ENCODE results near the gene OCLN. TPM values are rescaled to one million over a fixed set of nuclear protein-coding genes. Genes with fewer than 3 reads are reported as not detected.

OCLN gene, protein sequence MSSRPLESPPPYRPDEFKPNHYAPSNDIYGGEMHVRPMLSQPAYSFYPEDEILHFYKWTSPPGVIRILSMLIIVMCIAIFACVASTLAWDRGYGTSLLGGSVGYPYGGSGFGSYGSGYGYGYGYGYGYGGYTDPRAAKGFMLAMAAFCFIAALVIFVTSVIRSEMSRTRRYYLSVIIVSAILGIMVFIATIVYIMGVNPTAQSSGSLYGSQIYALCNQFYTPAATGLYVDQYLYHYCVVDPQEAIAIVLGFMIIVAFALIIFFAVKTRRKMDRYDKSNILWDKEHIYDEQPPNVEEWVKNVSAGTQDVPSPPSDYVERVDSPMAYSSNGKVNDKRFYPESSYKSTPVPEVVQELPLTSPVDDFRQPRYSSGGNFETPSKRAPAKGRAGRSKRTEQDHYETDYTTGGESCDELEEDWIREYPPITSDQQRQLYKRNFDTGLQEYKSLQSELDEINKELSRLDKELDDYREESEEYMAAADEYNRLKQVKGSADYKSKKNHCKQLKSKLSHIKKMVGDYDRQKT
- 66.5 and 77.4 TPM in 2 replicates for total RNA-seq (2021)
- Bru-seq, nascent RNA: percentile 86 among the genes with signal in this experiment
- percentile 94 among the genes with signal in this experiment for BruChase-seq, experiment 1, labeled RNA remaining after a 2-hour chase
- percentile 94 among the genes with signal in this experiment for BruChase-seq, experiment 2, labeled RNA remaining after a 6-hour chase
- long read RNA-seq, full-length matches to known transcripts: 69 of 94 reads
- long read RNA-seq, partial matches to known transcripts: 12 of 94 reads
- long read RNA-seq, other reads (novel, unspliced or antisense): 13 of 94 reads

DNA sequence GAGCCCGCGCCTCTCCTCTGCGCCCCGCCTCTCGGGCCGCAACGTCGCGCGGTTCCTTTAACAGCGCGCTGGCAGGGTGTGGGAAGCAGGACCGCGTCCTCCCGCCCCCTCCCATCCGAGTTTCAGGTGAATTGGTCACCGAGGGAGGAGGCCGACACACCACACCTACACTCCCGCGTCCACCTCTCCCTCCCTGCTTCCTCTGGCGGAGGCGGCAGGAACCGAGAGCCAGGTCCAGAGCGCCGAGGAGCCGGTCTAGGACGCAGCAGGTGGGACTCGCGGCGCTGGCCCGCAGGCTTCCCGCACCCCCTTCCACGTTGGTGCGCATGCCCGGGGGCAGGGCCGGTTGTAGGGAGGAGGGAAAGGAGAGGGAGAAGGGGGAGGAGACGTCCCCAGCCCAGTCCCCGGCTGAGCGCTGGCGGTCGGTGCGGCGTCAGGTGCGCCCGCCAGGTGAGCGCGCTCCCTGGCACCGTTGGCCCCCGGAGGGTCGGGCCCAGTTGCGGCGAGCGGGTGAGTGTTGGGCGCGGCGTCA, at the start of gene OCLN:
OCLN (plus strand) TSS at position 400 of the 532 bp plus-strand sequence. CDS start 11,455 bp downstream, outside the sequence.
- DNase-seq: peak; percentile 83 to 92
- Histone ChIP-seq H3K4me3 (peak within 1 kb of the TSS; percentile 80), H3K36me3 (ENCODE audit: low read depth) (peaks cover 4% of the 10 kb centered on the region), H2AFZ (peak within 1 kb of the TSS; percentile 82), H3F3A (ENCODE audit: insufficient read depth, low read depth) (peaks cover 24% of the 10 kb centered on the region), H3K9me2 (ENCODE audit: insufficient read depth) (no peaks in the 10 kb centered on the region), H3K79me2 (ENCODE audit: low read depth) (peaks cover 47% of the 10 kb centered on the region), H3K4me2 (peak within 1 kb of the TSS; percentile 83), H3K4me1 (replicated peaks; ENCODE audit: insufficient read depth) (peaks cover 44% of the 10 kb centered on the region), H3K27ac (peak within 1 kb of the TSS; percentile 99), H4K20me1 (ENCODE audit: insufficient read depth) (peaks cover 19% of the 10 kb centered on the region; the same call in 1 of the 2 replicates), H3K9me3 (ENCODE audit: insufficient read depth, low read depth) (no peaks in the 10 kb centered on the region), H3K27me3 (ENCODE audit: insufficient read depth, low read depth) (no peaks in the 10 kb centered on the region)
- POLR2A ChIA-PET (ENCODE audit: unreplicated experiment): interaction anchor here (1.4 kb wide), 1 partner anchor 36 kb away, joined by 14 read pairs; no protein-coding TSS in a partner anchor
- intact Hi-C loops (cut with micrococcal nuclease; ENCODE audit: unreplicated experiment): loop anchor here (2.0 kb wide), 2 partner anchors 24 to 78 kb away; partner anchors contain the start of gene MARVELD2
- CTCF ChIA-PET: interaction anchor here (0.6 kb wide), 1 partner anchor 909 kb away, joined by 6 read pairs; no protein-coding TSS in a partner anchor
- TF ChIP-seq CTCF (conservative IDR thresholded peaks at IDR 0.05) (no peak), EZH2 (IDR thresholded peaks at IDR 0.05; ENCODE audit: low read depth) (no peak)
- BruUV-seq (replicated peaks): no TSS peak

DNA sequence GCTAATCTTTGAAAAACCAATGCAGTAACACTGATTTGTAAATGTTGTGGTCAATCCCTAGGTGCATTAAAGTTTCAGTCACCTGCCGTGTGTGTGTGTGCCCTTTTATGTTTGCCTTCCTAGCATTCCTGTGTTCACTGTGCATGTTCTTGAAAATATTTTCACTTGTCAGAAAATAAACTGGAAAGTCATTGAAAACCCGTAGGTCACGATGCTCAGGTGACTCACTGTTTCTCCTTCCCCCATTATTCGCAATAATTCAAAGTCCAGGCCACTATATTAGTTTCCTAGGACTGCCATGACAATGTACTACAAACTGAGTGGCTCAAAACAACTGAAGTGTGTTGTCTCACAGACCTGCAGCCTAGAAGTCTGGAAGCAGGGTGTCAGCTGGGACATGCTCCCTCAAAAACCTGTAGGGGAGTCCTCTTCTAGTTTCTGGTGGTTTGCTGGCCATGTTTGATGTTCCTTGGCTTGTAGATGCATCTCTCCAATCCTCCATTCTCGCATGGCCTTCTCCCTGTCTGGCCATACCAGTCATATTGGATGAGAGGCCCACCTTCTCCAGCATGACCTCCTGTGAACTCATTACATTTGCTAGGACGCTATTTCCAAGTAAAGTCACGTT, 48.3 kb upstream of the OCLN start:
- no peaks in the 10 kb centered on the region for H3K9me2 ChIP-seq (ENCODE audit: insufficient read depth)
- no peaks in the 10 kb centered on the region for H3K4me1 ChIP-seq (replicated peaks; ENCODE audit: insufficient read depth)
- no TSS peak for BruUV-seq (replicated peaks)
- no peaks in the 10 kb centered on the region for H3F3A ChIP-seq (ENCODE audit: insufficient read depth, low read depth)
- intact Hi-C loops (cut with micrococcal nuclease; ENCODE audit: unreplicated experiment): no loop called here
- H3K4me2 ChIP-seq: no peak overlapping the region
- DNase-seq: no peak
- H3K9me3 ChIP-seq (ENCODE audit: insufficient read depth, low read depth): no peaks in the 10 kb centered on the region
- H2AFZ ChIP-seq: no peak overlapping the region
- no peaks in the 10 kb centered on the region for H3K27me3 ChIP-seq (ENCODE audit: insufficient read depth, low read depth)
- no peaks in the 10 kb centered on the region for H3K36me3 ChIP-seq (ENCODE audit: low read depth)
- ChIA-PET CTCF (no interaction called here), POLR2A (ENCODE audit: unreplicated experiment) (no interaction called here)
- no peak overlapping the region for H3K27ac ChIP-seq
- H4K20me1 ChIP-seq (ENCODE audit: insufficient read depth): no peaks in the 10 kb centered on the region
- no peak for TF ChIP-seq EZH2 (IDR thresholded peaks at IDR 0.05; ENCODE audit: low read depth)
- TF ChIP-seq CTCF (conservative IDR thresholded peaks at IDR 0.05): no peak
- H3K79me2 ChIP-seq (ENCODE audit: low read depth): no peaks in the 10 kb centered on the region
- no peak overlapping the region for H3K4me3 ChIP-seq

- H3K36me3 ChIP-seq (ENCODE audit: low read depth): no peaks in the 10 kb centered on the region
- TF ChIP-seq CTCF (conservative IDR thresholded peaks at IDR 0.05) (no peak), EZH2 (IDR thresholded peaks at IDR 0.05; ENCODE audit: low read depth) (no peak)
- CTCF ChIA-PET: no interaction called here
- no peak overlapping the region for H2AFZ ChIP-seq
- peaks cover 11% of the 10 kb centered on the region; the same call in 1 of the 2 replicates for H3F3A ChIP-seq (ENCODE audit: insufficient read depth, low read depth)
- intact Hi-C loops (cut with micrococcal nuclease; ENCODE audit: unreplicated experiment): no loop called here
- POLR2A ChIA-PET (ENCODE audit: unreplicated experiment): no interaction called here
- H3K79me2 ChIP-seq (ENCODE audit: low read depth): no peaks in the 10 kb centered on the region
- H4K20me1 ChIP-seq (ENCODE audit: insufficient read depth): no peaks in the 10 kb centered on the region
- 0 out of 2 replicates have a peak, but pooled peaks cover 3% of the 10 kb centered on the region for H3K9me3 ChIP-seq (ENCODE audit: insufficient read depth, low read depth)
- no peaks in the 10 kb centered on the region for H3K9me2 ChIP-seq (ENCODE audit: insufficient read depth)
- peaks cover 13% of the 10 kb centered on the region for H3K4me1 ChIP-seq (replicated peaks; ENCODE audit: insufficient read depth)
- no peak overlapping the region for H3K4me3 ChIP-seq
- H3K27me3 ChIP-seq (ENCODE audit: insufficient read depth, low read depth): no peaks in the 10 kb centered on the region
- DNase-seq: no peak
- BruUV-seq (replicated peaks): no TSS peak
- H3K27ac ChIP-seq: peak overlapping the region; percentile 44
- H3K4me2 ChIP-seq: no peak overlapping the region
These were observed 43.1 kb upstream of the OCLN start for GRCh38 chr5:69449511-69449910.
